NCI-H1436 (cell line): ENCODE results near the gene DCBLD2.
"Not testable (repeated sequence)": the region's sequence is repeated elsewhere in the genome, so short reads cannot be mapped to it uniquely, and the experiment has no call there.

Source experiments
- DNase-seq: peaks from one replicate; lab custom pipeline; 2025; lab: John Stamatoyannopoulos, UW

DCBLD2 gene

DNA sequence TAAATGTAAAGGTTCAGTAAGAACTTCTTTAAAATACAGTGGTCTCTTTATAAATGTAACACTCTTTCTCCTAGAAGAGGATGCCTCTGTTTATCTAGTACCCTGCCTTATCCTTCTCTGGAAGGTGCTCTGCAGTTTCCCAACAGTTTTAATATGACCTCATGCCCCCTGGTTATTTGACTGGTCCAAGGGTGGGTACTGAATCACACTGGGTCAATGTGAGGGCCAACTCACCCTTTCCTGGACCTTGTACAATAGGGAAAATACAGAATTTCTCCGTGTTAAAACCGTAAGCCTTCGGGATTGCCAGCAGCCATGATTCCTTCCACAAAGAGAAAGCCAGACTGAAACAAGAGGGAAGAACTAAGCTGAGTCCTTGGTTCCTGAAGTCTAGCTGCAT, 9.2 kb downstream of the DCBLD2 start:
- no peak for DNase-seq

DNA sequence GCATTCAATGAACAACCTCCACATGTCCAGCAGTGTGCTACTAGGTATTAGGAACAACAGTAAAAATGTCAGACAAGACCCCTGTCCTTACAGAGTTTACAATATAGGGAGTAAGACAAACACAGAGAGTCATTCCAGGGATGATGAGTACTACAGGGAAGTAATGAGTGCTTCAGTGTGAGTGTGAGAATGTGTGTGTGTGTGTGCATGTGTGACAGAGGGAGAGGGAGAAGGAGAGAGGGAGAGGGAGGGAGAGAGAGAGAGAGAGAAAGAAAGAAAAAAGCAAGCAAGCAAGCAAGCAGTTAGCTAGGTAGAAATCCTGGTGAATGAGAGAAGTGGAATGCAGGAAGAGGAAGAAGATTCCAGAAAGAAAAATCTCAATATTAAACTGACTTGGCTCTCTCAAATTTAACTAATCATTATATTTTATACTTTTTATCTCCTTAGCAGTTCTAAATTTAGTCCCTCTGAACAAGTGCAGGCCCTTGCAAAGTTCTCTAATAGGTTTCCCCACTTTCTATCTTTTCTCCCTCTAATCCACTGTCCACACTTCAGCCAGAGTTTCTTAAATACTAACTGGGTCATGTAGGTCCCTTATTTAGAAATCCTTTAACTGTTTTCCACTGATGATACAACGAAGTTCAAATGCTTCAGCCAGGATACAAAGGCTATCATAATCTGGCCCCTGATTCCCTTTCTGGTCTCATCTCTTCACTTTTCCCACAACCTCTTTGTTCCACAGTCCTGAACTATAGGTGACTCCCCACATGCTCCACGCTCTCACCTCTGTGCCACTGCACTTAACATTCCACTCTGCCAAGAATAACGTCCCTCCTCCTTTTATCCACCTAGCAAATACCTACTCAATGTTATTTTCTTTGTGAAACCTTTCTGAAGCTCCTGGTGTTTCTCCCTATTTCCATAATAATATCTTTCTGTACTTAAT, 10.3 kb downstream of the DCBLD2 start:
- no peak for DNase-seq

DNA sequence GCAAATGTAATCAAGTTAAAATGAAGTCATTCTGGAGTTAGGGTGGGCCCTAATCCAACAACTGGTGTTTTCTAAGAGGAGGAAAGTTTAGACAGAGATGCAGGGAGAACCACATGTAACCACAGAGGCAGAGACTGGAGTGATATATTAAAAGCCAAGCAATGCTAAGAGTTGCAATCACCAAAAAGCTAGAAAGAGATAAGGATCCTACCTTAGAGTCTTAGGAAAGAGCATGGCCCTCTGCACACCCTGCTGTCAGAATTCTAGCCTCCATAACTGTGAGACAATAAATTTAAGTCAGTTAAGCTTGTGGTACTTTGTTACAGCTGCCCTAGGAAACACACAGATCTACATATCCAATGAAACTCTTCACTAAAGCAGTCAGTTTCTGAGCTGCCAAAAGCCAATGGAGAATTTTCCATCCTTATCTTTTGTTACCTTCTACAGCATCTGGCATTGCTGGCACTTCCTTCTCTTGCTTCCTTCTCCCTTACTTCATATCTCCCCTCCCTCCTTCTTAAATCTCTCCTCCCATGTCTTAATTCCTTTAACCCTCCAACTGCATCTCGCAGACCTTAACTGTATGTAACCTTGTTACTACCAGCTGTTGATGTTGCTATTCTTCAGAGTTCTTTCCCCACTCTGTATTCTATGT, 11.2 kb downstream of the DCBLD2 start:
- no peak for DNase-seq

DNA sequence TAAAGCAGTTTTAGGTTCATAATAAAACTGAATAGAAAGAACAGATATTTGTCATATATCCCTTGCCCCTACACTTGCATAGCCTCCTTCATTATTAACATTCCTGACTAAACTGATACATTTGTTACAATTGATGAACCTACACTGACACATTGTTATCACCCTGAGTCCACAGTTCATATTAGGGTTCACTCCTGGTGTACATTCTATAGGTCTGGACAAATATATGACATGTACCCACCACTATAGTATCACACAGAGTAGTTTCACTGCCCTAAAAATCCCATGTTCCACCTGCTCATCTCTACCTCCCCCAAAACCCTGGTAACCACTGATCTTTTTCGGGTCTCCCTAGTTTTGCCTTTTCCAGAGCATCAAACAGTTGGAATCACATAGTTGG, 13.8 kb downstream of the DCBLD2 start:
- DNase-seq, result no peak

DNA sequence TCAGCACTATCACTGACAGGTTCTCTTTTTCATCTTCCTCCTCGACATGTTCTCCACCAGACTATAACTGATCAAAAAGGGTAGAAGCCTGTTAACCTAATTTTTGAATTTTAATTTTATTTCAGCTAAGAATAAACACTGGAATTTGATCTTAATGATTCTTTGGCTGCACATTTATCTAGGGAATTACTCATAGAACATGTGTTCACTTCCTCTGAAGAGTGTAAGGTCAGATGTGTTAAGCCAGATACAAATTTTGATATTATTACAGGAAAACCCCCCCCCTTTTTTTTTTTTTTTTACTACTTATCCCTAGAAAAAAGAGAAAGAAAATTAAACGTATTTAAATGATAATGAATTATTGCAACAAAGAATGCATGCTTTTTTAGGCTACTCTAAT, 15.0 kb downstream of the DCBLD2 start:
- no peak for DNase-seq

DNA sequence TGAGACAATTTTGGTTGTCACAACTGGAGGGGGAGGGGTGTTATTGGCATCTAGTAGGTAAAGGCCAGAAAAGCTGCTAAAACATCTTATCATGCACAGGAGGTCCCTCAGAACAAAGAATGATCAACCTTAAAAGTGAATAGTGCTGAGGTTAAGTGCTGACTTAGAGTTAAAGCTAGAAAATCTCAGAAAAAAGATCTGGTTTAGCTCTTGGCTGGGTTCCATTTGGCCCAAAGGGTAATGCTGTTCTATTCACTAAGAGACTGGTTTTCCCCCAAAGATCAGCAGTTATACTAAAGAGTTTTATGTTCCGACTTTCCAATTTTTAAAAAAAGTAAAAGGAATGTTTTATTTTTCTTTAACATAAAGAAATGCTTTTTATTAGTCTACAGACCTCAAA, 15.6 kb downstream of the DCBLD2 start:
- no peak for DNase-seq

DNA sequence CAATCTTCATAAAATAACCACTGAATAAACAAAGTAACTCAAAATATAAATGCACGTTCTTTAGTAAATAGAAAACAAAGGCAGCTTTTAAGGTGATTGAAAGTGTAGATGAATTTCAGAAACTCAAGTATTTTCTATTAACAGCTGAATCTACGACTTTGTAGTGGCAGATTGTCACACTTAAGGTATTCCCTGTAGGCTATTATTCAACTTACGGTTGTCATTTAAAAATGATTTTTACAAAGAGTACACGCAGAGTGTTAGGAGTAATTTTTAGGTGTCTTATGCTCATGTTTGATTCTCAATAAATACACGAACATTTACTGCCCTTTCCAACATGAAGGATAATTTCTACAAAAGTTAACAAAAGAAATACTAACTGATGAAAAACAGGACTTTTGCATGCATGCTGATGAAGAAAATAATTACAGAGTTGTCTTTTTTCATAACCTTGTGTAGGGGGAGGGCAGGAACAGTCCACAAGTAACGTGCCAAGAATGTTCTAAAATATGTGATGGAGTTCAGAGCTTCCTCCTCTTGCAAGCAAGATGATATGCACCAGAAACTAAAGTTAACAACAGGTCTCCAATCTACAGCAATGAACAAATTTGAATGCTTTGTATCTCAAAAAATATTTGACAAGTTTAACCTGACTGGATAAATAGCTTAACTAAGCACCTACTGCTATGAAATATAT, 16.7 kb downstream of the DCBLD2 start:
- DNase-seq, result no peak

DNA sequence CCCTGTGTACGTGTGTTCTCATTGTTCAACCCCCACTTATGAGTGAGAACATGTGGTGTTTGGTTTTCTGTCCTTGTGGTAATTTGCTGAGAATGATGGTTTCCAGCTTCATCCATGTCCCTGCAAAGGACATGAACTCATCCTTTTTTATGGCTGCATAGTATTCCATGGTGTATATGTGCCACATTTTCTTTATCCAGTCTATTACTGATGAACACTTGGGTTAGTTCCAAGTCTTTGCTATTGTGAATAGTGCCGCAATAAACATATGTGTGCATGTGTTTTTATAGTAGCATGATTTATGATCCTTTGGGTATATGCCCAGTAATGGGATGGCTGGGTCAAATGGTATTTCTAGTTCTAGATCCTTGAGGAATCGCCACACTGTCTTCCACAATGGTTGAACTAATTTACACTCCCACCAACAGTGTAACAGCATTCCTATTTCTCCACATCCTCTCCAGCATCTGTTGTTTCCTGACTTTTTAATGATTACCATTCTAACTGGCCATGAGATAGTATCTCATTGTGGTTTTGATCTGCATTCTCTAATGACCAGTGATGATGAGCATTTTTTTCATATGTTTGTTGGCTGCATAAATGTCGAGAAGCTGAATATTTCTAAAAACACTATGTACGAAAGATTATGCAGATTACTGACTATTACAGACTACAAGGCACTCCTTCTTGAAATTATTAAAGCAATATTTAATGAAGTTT, 18.7 kb downstream of the DCBLD2 start:
- not testable (repeated sequence) for DNase-seq

DNA sequence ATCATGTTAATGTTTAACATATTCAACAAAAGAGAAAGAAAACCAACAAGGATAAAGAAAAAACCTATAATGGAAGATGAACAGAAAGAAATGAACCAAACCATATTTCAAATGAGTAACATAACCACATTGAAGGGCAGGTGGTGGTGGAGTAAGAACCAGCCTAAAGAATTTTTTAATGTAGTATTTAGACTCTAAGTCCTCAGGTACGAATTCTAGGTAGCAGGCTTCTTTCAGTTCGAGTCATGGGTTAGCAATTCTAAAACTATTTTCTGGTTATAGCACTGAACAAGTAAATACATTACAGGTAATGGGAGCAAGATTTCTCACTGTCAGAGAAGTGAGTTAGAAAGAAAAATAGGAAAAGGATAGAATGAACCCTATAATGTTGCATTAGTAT, 24.4 kb downstream of the DCBLD2 start:
- no peak for DNase-seq

DNA sequence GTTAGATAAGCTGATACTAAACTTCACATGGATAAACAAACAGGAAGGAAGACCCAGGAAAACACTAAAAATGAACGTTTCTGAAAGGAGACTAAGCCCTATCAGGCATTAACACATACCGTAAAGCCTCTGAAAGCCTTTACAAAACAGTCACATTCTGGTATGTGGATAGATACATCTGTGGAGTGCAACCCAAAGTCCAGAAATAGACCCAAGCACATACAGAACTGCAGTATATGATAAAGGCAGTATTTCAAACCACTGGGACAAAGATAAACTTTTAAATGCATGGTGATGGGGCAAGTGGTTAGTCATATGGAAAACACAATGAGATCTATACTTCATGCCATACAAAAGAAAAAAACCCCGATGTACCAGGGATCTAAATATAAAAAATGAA, 26.0 kb downstream of the DCBLD2 start:
- DNase-seq, result no peak

DNA sequence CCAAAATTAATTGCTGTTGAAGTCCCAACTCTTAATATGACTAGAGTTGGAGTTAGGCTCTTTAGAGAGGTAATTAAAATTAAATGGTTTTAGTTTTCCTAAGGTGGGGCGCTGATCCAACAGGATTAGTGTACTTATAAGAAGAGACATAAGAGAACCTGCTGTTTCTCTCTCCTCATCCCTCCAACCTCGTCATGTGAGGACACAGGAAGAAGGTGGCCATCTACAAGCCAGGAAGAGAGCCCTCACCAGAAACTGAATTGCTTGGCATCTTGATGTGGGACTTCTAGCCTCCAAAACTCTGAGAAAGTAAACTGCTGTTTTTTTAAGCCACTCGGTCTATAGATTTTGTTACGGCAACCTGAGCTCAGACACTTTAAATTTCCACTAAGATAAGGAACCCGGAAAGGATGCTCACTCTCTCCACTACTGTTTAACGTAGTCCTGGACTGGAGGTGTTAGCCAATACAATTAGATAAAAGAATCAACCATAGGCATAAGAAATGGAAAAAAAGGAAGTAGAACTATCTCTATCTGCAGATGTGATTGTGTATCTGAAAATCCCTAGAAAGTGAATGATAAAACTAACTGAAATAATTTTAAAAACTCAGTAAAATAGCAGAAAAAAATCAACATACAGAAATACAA, 26.8 kb downstream of the DCBLD2 start:
- no peak for DNase-seq

DNA sequence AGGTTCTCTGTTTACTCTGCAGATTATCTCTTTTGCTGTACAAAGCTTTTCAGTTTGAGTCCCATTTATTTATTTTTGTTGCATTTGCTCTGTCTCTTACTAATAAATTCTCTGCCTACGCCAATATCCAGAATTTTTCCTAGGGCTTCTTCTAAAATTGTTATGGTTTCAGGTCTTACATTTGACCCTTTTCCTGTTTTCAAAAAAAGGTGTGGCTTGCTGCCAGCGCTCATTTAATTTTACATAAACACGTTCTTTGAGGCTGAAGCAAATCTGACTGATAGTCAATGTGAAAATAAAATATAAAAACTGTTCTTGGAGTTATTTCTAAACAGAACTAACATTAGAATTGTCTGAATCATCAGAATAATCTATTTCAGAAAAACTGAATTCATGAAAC, 32.1 kb downstream of the DCBLD2 start:
- no peak for DNase-seq

DNA sequence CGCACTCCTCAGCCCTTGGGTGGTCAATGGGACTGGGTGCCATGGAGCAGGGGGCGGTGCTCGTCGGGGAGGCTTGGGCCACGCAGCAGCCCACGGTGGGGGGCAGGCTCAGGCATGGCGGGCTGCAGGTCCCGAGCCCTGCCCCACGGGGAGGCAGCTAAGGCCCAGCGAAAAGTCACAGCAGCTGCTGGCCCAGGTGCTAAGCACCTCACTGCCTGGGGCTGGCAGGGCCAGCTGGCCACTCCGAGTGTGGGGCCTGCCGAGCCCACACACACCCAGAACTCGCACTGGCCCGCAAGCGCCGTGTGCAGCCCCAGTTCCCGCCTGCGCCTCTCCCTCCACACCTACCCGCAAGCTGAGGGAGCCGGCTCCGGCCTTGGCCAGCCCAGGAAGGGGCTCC, 43.5 kb downstream of the DCBLD2 start:
- not testable (repeated sequence) for DNase-seq

DNA sequence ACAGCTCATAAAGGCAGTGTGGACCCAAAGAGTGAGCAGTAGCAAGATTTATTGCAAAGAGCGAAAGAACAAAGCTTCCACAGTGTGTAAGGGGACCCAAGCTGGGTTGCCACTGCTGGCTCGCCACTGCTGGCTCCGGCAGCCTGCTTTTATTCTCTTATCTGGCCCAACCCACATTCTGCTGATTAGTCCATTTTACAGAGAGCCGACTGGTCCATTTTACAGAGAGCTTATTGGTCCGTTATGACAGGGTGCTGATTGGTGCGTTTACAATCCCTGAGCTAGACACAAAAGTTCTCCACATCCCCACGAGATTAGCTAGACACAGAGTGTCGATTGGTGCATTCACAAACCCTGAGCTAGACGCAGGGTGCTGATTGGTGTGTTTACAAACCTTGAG, 44.2 kb downstream of the DCBLD2 start:
- DNase-seq, result not testable (repeated sequence)

DNA sequence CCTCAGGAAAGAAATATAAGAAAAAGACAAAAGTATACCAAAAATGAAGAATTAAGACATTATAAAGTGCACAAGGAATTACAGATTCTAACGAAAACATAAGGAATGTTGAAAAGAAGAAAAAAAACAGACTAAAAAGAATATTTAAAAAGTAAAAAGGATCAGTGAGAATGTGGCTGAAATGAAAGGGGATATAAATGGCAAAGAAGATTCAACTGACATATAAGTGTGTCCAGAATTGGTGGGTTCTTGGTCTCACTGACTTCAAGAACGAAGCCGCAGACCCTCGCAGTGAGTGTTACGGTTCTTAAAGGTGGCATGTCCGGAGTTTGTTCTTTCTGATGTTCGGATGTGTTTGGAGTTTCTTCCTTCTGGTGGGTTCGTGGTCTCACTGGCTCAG, 44.8 kb downstream of the DCBLD2 start:
- no peak for DNase-seq

DNA sequence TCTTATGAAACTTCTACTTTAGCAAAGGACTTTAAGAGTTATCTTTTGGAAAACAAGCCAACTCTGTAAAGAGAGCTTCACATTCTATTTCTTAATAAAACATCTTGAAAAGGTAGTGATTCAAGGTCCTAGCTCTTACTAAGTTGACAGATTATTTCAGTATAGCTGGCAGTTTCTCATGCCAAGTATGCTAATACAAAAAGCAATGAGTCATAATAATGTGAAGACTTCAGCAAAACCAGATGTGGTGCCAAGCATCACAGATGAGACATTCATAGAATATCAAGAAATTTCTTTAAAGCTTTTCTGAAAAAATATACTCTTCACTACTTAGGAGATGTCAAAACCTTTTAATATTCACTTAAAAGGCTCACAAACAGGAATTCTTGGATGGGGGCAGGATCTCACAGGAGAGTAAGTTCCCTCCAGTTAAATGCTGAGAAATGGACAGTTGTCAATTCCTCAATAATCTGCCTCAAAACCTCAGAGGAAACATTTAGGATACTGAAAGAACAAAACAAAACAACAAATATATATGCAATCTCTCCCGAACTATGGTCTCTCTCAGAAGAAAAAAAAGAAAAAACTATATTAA, 45.6 kb downstream of the DCBLD2 start:
- DNase-seq, result no peak

DNA sequence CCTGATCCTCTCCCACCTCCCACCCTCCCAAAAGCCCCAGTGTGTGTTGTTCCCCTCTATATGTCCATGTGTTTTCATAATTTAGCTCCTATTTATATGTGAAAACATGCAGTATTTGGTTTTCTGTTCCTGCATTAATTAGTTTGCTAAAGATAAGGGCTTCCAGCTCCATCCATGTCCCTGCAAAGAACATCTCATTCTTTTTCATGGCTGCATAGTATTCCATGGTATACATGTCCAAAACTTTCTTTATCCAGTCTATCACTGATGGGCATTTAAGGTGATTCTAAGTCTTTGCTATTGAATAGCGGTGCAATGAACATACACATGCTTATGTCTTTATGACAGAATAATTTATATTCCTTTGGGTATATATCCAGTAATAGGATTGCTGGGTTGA, 53.4 kb downstream of the DCBLD2 start:
- no peak for DNase-seq

DNA sequence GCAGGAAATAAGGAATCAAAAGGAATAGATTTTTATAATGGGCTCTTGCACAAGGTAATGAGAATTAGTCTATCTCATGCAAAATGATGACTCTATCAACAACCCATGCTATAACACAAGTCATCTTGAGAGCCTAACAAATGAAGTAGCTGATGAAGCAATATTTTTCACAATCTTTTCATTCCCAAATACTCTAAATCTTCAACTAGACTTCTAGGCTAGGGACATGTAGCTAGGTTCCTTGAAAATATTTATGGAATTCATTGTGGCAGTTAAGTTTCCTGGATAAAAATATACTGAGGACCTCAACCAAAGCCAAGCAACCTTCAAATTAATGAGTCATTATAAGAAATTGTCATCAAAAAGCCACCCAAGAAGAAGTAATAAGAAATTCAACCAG, 55.4 kb downstream of the DCBLD2 start:
- DNase-seq, result no peak

DNA sequence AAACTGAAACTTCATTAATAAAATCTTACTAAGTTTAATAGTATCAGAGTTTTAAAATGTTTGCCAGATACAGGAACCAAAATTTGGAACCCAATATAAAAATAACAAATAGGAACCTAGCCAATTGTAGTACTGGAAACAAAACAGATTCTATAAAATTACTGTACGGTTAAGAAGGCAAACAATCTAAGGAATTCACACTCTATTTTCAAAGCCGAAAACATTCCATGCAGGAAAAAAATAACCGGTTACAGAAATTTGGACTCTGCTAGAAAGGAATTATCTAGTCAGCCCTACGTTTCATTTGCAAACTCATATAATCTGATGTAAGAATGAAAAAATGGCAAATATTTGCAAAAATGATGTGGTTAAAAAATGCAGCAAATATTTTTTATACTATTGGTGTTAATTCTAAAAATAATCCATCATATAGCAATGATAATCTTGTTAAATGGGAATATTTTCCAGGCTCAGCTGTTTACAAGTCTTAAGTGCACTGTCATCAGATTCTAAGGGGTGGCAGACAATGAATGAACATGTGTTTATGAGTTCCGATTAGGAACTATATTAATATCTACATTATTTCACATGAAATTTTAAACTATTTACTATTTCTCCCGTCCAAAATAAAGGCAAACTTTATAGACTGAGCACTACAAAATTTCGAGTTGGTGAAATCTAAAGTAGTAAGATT, 58.1 kb downstream of the DCBLD2 start:
- DNase-seq, result no peak

DNA sequence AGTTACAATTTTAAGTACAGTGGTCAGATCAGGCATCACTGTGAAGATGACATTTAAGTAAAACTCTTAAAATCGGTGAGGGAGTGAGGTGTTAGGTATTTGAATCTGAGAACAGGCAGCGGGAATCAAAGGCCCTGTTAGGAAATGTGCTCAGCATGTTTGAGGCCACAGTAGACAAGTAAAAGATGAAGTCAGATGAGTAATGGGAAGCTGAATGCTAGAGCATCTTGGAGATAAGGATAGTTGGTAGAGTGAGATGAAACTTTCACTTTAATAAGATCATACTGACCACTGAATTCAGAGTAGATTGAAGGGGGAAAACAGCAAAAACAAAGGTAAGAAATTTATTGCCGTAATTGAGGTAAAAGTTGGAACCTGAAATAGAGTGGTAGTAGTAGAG, 61.6 kb downstream of the DCBLD2 start:
- no peak for DNase-seq

DNA sequence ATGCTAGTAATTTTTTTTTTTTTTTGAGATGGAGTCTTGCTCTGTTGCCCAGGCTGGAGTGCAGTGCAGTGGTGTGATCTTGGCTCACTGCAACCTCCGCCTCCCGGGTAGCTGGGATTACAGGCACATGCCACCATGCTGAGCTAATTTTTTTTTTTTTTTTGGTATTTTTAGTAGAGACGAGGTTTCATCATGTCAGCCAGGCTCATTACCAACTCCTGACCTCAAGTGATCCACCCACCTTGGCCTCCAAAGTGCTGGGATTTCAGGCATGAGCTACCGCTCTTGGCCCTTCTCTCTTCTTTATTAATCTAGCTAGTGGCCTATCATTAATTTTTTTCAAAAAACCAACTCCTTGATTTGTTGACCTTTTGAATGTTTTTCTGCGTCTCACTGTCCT, 70.4 kb downstream of the DCBLD2 start:
- not testable (repeated sequence) for DNase-seq
